Measurements from ENCODE around the gene PLCH1.

Gene PLCH1

DNA sequence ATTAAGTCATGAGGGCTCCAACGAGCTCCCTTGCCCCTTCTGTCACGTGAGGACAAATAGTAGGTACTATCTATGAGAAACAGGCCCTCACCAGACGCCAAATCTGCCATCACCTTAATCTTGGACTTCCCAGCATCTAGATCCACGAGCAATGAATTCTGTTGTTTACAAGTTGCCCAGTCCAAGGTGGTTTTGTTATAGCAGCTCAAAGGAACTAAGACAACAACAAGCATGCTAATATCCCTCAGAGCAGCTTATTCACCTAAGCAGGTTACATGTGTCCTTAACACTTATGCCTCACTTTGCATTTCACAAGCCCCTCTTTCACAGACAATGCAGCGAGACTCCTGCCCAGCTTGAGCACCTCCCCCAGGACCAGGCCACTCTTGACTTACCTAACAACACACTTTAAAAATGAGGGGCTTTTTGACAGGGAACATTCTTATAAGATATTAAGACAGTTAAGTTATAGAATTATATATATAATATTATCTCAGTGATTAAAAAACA is 219.5 kb downstream of the PLCH1 start:
- DNase-seq: no peak

DNA sequence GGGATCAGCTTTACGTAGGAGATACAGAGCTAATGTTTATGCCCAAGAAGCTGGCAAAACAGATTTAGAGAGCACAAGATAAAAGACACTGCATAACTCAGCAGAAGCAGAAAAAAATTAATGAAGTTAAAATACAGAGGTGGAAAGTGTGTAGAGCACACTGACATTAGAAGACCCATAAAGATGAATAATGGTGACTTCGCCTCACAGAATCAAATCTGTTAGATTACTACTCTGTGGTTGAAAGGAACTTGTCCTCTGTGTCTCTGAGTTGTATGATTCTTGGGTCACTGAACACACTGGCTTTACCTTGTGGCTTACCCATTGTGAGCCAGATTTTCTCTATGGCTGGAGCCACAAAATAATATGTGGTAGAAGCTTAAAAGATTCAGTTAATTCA is 224.4 kb downstream of the PLCH1 start:
- no peak for DNase-seq

DNA sequence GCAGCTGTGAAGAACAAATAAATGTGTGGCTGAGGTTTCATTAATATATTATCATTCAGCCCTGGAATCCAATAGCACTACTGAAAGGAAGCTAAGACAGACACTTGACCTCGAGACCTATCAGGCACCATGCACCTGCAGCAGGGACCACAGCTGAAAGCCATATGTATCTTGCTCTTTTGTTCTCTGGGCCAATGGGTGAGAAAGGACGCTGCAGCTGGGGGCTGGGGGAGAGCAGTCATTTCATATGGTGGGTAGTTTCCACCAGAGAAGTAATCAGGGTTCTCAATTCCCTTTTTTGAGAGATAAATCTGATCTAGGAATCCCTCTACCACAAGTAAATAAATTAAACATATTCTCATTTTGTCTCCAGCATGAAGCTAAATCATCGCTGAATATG is 225.8 kb downstream of the PLCH1 start:
- no peak for DNase-seq

DNA sequence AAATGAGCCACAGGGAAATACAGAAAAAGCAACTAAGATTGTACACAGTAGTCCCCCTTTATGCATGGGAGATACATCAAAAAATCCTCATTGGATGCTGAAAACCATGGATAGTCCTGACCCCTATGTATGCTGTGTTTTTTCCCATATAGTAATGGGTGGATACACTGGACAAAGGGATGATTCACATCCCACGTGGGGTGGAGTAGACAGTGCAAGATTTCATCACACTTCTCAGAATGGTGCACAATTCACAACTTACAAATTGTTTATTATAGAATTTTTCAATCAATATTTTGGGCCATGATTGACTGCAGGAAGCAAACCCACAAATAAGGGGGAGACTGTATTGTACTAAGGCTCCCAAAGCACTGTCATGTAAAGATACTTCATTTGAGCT is 227.0 kb downstream of the PLCH1 start:
- no peak for DNase-seq

DNA sequence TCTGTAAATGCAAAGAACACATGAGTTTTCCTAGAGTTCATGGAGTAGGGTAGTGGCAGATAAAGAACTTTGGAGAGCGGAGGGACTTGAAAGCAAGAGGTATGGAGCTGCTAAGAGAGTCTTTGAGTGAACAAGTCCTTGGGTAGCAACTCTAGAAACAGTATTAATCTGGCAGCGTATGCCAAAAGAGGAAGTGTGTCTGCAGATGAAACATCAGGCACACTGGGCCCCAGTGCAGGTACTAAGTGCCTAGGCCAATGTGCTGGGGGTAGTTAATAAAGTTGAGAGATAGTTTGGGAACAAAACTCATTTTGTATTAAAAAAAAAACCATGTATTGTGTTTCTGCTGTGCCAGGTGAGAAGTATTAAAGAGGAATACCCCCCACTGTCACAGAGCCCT is 228.4 kb downstream of the PLCH1 start:
- no peak for DNase-seq

DNA sequence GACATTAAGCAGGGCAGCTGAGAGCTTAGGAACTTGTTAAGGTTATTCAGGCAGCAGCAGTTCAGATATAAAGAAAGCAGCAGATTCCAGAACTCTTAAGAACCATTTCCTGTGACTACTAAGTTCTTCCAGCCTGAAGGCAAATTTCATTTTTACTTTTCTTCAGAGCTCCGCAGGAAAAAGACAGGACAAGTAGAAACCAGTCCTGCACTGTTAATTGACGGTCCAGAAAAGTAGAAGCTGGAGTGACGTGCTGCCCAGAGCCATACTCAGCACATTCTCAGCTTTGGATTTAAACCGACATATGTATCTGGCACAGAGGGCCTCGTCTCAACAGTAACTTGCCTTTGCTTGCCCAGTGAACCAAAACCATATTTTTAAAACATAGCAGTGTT is 232.0 kb downstream of the PLCH1 start:
- no peak for DNase-seq

DNA sequence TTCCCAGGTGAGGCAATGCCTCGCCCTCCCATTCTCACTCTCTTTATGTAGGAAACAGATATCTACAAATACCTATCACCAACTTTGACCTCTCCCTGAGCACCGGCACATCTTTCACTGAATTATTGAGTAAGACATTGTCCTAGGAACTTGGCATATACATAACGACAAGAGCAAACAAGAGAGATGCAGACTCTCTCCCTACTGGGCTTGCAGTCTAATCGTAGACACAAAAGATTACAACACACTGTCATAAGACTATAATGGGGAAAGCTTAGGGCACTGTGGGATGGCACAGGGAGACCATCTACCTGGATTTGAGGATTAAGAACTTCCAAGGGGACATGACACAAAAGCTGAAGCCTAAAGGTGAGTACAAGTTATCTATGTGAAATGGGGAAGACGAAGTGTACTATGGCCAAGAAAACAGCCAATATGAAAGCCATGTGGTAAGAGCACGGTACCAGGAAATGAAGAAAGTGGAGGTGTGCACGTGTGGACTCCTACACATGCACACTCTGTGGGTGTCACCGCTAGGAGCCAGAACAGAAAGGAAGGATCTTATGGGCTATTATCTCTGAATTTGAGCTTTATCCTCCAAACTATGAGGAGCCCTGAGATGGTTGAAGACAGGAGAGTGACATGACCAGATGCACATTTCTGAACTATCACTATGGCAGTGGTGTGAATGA is 232.6 kb downstream of the PLCH1 start:
- DNase-seq: no peak

DNA sequence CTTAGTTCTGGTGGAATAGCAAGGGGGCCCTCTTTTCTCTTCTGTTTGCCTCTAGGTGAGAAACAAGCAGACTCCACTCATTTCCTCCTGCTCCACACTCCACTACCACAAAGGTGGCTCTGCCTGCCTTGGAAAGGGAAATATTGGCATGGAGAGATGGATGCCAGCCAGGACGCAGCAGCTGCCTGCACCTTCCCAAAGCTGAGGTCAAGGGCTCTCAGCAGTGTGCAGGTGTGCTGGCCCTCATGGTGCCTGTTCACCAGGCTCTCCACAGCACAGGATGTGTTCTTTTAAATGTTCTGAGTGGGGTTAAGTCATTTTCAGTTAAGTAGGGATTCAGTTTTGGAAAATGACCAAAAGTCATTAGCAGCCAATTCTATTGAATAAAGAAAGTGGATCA is 240.2 kb downstream of the PLCH1 start:
- no peak for DNase-seq

DNA sequence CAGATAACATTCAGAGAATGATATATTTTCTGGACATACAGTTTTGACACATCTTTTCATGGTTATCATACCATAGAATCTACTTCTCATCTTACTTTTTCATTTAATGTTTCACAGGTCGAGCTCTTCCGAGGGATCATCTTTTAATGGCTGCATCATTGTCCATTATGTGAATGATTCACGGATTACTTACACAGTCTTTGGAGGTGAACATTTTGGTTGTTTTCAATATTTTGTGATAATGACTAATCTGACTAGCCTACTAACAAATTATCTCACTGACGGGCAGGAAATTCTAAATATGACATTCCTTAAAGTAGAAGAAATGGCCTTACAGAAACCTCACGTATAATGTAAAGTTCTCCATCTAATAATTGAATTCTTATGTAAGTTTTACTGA is 242.2 kb downstream of the PLCH1 start:
- no peak for DNase-seq

DNA sequence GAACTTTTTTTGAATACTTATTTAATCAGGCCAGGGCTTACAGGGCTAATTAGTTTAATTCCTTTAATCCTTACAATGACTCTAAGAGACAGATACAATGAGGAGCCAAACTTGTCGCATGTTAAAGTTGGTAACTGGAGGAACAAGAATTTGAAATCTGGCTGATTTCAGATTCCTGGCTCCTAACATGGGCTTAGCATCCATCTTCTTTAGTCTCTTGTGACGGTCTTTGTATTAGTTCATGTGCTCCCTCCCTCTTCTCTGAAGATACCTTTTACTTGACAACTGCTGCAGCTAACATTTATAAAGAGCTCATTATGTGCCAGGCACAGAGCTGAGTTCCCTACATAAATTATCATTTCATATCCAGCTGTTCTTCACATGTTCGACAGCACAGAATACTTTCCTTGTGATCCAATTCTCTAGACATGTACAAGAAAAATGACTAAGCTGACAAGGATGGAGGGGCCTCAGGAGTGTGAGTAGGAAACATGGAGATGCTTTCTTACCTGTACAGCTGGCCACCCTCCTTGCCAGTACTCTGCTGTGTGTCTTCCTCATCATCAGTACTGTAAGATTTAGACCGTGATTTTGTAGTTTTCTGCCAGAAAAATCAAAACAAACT is 244.6 kb downstream of the PLCH1 start:
- no peak for DNase-seq

DNA sequence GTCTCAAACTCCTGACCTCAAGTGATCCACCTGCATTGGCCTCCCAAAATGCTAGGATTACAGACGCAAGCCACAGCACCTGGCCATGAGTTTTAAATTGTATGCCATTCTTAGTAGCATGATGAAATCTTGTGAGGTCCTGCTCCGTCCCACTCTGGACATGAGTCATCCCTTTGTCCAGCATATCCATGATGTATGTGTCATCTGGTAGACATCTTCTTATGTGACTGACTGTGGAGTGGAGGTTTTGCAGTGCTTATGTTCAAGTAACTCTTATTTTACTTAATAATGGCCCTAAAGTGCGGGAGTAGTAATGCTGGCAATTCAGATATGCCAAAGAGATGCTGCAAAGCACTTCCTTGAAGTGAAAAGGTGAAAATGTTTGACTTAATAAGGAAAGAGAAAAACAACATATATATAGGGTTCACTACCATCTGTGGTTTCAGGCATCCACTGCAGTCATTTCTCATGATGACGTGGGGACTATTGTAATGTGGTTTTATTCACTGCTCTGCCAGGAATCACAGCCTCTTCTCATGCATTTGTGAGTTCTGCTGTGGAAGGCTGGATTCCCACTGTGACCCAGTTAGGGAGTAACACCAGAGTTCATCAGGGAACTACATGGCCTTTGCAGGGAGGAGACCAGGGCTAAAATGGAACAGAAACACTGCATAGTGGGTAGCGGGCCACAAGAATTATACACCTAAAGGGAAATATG is 246.8 kb downstream of the PLCH1 start:
- no peak for DNase-seq

DNA sequence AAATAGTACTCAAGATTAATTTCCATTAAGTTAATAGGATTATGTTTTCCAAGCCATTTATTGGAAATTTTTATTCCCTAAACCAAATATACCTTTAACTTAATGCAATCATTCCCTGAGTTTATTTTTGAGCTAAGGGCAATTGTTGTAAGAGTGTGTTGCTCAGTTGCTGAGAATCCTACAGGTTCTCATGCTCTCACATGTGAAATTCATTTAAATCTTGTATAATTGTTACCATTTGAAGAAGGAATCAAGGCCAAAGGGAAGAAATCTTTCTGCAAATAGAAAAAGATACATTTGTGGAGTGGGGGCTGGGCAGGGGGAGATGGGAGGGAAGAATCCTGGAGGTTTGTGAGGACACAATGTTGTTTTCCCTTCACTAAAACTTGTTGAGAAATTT is 248.7 kb downstream of the PLCH1 start:
- DNase-seq: no peak

DNA sequence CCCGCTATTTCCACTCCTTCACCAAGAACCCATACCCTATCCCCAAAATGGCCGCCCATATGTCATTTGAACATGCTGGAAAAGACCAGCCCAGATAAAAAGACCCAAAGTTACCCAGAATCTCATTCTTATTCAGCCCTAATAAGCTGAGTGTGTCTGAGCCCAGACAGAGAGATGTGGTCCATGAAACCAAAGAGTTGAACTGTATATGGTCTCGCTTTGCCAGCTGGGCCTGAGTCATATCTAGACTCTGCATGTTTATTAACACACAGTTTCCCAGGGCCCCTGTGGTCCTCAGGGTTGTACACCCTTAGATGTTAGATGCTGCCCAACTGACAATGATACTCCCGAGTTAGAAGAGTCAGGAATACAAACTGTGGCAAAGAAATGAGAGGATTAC is 249.5 kb downstream of the PLCH1 start:
- DNase-seq: no peak

DNA sequence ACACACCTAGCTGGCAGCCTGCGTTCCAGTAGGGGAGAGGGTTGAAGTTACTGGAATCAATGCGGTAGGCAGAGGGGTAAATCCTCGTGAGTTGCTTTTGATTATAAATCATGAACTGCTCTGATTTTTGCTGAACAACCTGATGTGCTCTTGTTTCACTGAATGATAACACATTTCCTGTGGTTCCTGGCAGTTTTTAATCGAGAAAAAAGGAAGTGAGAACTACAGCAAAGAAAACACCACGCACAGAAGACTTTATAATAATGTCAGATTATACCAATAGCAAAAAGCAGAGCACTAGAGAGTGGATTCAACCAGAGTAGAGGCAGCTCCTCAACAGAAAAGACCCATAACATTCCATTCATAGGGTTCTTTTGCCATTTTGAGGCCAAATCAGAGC is 250.5 kb downstream of the PLCH1 start:
- DNase-seq: no peak

DNA sequence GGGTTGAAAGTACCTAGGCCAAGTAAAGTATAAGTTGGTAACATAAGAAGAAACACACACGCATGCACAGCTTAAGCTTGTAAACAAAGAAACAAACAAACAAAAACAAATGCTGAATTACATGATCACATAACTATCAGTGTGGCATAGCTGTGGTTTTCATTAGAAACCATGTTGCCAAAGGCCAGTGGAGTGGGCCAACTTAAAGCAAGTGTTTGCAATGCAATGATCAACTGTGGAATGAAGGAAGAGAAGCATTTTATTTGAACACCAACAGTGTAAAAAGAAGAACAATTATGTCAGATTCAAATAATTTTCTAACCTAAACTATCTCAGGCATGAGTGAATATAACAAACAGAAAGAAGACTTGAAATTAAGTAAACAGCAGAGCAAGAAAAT is 252.0 kb downstream of the PLCH1 start:
- no peak for DNase-seq

DNA sequence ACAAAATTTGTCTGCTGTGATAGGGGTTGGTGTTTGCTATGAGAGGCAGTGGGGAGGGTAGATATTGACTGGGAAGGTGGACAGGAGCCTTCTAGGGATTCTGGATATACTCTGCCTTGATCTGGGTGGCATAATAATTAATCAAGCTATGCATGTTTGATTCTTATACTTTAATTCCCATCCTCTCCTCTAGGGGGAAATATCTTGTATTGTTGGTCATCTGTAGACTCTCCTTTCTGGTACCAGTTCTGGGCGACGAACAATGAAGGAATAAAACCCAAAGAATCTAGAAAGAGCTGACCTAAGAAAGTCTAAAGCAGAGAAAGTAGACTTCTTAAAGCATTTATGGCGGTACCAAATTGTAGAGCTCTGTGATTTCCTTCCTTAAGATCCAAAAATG is 253.2 kb downstream of the PLCH1 start:
- no peak for DNase-seq

DNA sequence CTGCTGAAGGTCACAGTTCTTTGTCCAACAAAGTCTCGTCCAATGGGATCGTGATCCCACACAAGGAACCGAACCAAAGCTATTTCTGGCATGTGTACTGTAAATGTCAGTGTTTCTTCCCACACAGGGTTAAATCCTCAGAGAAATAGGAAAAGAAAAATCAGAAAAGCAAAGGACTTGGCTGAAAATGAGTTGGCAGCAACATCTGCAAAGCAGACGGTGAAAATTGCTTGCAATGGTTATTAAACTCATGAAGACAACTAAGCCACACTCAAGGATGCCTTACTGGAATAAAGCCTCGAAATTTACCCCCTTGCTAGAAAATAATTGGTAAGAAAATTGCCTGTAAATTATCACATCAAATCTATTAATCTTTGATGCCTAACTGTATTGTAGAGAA is 256.2 kb downstream of the PLCH1 start:
- DNase-seq: no peak

DNA sequence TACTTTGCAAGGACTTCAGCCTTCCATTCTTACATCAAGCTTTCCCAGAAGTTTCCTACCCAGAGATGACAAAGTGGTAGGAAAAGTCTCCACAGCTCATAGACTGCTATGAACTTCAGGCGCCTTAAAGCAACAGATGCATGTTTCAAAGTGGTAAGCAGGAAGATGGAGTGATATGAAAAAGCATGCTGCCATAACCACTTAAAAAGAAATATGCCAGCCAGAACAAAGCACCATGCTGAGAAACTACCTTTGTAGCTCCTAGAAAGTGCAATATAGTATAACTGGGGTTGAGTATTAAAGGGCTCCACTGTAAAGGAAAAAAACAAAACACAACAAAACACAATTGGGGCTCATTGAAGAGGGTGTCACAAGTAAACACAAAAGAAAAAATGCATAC is 259.0 kb downstream of the PLCH1 start:
- no peak for DNase-seq

DNA sequence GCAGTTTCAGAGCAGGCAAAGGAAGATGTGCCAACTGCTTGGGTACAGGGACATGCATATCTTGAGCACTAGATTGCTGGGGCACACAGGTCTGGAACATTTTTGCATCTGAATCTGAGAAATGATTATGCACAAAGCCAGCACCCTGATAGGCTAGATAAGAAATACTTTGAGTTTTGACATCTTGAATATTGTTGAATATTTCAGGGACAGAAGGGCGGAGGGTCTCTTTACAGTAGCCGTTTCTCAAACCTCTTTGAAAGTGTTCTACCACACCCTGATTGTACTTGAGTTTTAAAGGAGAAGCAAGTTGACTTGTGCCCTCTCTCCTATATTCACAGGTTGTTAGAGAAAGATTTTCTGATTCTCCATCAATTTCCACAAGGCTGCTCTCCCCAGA is 263.3 kb downstream of the PLCH1 start:
- DNase-seq: no peak

DNA sequence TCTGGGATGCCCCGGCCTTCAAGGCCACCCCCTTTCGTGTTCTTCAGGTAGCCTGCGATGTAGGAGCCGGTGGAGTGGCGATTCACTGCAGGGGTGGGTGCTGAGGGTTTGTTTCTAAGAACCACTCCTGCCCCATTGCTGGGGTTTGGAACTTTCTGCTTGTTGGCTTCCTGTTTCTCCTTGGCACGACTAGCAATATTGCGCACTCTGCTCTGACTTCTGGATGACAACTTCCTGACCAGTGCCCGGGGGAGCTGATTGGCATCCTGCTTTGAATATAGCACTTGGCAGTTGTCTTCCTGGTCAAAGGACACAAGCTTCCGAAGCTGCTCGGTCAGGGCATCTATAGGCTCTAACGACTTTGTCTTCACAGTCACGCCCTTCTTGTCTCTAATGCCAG is 263.8 kb downstream of the PLCH1 start:
- DNase-seq: no peak

DNA sequence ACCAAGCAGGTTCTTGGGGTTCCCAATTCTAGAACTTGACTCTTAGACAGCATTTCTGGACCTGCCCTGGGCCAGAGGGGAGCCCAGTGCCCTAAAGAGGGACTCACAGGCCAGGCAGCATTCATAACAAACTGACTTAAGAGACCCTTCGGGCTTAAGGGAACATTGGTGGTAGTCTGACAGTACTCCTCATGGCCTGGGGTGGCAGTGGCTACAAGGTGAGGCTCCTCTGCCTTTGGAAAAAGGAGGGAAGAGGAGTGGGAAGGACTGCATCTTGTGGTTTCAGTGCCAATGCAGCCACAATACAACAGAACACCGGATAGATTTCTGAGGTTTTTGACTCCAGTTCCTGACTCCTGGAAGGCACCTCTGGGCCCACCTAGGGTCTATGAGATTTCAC is 279.2 kb downstream of the PLCH1 start:
- no peak for DNase-seq

DNA sequence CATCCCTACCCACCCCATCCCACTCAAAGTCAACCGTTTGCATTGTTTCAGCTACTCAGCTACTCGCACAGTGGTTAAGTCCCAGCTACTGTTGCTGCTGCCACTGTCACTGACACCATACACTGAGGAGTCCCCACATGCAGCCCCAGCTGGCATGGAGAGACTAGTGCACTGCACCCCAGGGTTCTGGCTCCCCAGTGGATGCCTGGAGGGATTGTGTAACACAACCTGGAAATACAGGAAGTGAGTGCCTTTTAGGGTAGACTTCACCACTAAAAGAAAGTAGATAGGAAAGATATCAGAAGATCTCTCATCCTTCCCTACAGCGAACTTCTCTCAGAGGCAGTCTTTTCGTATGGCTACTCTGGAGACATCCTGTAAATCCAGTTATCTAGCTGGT is 282.2 kb downstream of the PLCH1 start:
- no peak for DNase-seq

DNA sequence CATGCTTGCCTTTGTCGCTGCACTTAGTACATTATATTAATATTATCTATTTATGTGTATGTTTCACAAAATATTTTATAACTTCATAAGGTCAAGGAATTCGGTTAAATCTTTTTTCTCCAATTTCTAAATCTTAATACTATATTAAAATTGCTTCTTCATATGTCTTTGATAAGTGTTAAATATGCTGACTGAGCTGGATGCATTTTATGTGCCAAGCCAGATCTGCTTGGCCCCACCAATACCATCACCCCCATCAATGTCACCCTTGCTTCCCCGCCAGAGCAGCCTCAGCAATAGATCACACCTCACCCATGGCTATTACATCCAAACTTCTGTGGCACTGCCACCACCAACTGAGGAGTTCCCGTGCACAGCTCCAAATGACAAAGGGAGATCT is 287.3 kb downstream of the PLCH1 start:
- DNase-seq: no peak

DNA sequence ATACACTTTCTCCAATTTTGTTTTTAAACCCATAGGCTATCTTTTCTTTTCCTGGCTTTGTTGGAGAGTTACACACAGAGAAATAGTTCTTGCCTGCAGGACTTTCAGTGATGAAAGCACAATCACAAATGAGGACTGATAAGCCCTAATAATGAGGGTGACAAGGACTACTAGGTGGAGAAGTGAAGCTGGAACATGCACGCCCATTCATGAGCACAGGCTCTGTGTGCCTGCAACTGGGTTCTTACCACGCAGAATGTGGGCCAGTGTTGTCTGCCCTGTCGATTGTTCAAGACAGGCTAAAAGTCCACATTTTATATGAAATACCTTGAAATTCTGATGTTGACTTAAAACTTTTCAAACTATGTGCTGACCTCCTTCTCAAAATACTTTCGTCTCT is 289.1 kb downstream of the PLCH1 start:
- DNase-seq: no peak
